SK-N-SH treated with all-trans-retinoic acid at 6 μM for 48 hours (cell line): ENCODE results near the gene OPRL1.

Experiments used
- ARNTL ChIP-seq: fragments of 450-650 bp; formaldehyde crosslinking; IDR thresholded peaks from 2 replicates; pipeline ENCODE4 v1.5.0; 2020; ENCODE audit warnings: low read depth, mild to moderate bottlenecking, moderate library complexity, borderline replicate concordance
- CSDC2 ChIP-seq: fragments of 250-450 bp; sonication (Bioruptor Pico); IDR thresholded peaks from 2 replicates; pipeline ENCODE4 v1.5.0; 2020; ENCODE audit warnings: mild to moderate bottlenecking, moderate library complexity
- ESRRG ChIP-seq: fragments of 250-450 bp; sonication (Bioruptor Pico); IDR thresholded peaks from 2 replicates; pipeline ENCODE4 v1.6.1; 2021; ENCODE audit warnings: mild to moderate bottlenecking
- ISL1 ChIP-seq: fragments of 250-450 bp; sonication (Bioruptor Pico); IDR thresholded peaks from 2 replicates; pipeline ENCODE4 v2.1.2; 2022; ENCODE audit warnings: mild to moderate bottlenecking, moderate library complexity
- PPARA ChIP-seq: fragments of 250-450 bp; sonication (Bioruptor Pico); IDR thresholded peaks from 2 replicates; pipeline ENCODE4 v1.5.0; 2020; ENCODE audit warnings: mild to moderate bottlenecking, borderline replicate concordance
- RARB ChIP-seq: fragments of 250-450 bp; sonication (Bioruptor Pico); IDR thresholded peaks from 2 replicates; pipeline ENCODE4 v1.8.0; 2021; ENCODE audit warnings: mild to moderate bottlenecking, moderate library complexity
- SNAI2 ChIP-seq: fragments of 250-450 bp; sonication (Bioruptor Pico); IDR thresholded peaks from 2 replicates; pipeline ENCODE4 v1.5.0; 2020; ENCODE audit warnings: mild to moderate bottlenecking, moderate library complexity
- TOX ChIP-seq: fragments of 250-450 bp; sonication (Bioruptor Pico); IDR thresholded peaks from 2 replicates; pipeline ENCODE4 v1.8.0; 2021; ENCODE audit warnings: mild to moderate bottlenecking, moderate library complexity, borderline replicate concordance
- ZFP3 ChIP-seq: fragments of 250-450 bp; sonication (Bioruptor Pico); IDR thresholded peaks from 2 replicates; pipeline ENCODE4 v1.5.0; 2020; ENCODE audit warnings: mild to moderate bottlenecking, moderate library complexity
- ZNF8 ChIP-seq: fragments of 450-650 bp; formaldehyde crosslinking; IDR thresholded peaks from 2 replicates; pipeline ENCODE4 v1.5.0; 2020; ENCODE audit warnings: mild to moderate bottlenecking, moderate library complexity
- TF ChIP-seq, protein P1 (sequence below): fragments of 250-450 bp; sonication (Bioruptor Pico); IDR thresholded peaks from 2 replicates; pipeline ENCODE4 v1.8.0; 2020; ENCODE audit warnings: mild to moderate bottlenecking, moderate library complexity, borderline replicate concordance

DNA sequence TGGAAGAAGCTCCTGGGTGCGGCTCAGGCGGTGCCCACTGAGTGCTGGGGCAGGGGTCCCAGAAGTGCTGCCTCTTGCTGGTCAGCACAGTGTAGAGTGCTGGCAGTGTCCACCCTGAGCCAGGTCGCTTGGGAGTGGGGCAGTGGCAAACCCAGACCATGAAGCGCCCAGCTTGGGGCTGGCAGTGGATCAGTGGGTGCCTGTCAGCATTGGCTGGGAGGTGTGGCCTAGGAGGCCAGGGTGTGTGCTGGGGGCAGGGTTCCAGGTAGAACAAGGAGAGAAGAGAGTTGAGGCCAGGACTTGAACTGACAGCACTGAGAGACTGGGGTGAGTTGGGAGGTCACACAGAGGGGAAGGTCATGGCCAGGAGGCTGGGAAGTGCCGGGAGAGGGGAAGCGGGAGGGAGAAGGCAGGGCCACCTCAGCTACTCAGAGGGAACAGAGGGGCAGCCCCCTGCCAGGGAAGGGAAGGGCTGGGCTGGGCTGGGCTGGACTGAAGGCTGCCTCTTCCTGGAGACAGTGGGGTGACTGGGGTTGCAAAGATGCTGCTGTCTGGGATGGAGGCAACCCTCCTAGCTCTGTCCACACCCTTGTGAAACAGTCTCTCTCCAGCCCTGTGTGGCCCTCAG is 12.8 kb upstream of the OPRL1 start:
- TF ChIP-seq PPARA (CRISPR knock-in tag) (no peak), ARNTL (CRISPR knock-in tag) (no peak), ISL1 (CRISPR knock-in tag) (no peak), CSDC2 (CRISPR knock-in tag) (no peak), ZNF8 (CRISPR knock-in tag) (no peak), RARB (CRISPR knock-in tag) (no peak), ESRRG (CRISPR knock-in tag) (no peak), TOX (no peak), SNAI2 (CRISPR knock-in tag) (no peak), ZFP3 (CRISPR knock-in tag) (no peak)
- TF ChIP-seq, protein P1, sequence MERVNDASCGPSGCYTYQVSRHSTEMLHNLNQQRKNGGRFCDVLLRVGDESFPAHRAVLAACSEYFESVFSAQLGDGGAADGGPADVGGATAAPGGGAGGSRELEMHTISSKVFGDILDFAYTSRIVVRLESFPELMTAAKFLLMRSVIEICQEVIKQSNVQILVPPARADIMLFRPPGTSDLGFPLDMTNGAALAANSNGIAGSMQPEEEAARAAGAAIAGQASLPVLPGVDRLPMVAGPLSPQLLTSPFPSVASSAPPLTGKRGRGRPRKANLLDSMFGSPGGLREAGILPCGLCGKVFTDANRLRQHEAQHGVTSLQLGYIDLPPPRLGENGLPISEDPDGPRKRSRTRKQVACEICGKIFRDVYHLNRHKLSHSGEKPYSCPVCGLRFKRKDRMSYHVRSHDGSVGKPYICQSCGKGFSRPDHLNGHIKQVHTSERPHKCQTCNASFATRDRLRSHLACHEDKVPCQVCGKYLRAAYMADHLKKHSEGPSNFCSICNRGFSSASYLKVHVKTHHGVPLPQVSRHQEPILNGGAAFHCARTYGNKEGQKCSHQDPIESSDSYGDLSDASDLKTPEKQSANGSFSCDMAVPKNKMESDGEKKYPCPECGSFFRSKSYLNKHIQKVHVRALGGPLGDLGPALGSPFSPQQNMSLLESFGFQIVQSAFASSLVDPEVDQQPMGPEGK (CRISPR knock-in tag): no peak
